Measurements from ENCODE around the gene SYT8.

Gene SYT8

DNA sequence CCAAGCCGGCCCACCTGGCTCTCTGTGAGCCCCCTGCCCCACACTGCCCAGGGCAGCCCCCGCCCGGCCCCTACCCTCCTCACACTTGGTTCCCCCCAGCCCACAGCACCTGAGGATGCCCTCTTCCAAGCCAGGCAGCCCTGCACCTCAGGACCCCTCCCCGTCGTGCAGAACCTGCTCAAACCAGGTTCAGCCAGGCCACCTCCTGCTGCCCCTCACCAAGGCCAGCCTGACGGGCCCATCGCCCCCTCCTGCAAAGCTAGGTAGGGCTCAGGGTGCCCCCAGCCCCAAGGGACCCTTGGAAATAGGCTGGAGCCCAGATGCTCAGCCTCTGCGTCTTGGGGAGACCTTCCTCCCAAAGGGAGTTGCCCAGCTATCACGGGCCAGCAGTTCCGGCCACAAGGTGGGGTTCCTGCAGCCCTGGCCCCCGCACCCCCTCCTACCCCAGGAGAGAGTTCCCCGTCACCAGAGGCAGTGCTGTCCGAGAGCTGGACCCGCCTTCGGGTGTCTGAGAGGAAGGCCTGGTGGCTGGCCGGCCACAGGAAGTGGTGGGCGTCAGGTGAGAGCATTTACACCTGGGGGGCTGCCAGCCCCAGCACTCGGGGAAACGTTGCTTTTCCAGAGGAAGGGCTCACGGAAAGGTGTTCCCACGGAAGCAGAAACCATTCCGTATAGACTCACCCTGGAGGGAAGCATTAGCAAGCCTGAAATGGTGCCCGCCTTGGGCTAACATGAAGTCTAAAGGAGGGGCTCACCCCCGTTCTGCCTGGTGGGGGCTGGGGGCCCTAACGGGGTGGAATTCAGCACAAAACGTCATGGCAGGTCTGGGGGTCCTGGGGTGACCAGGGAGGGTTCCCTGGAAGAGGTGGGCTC is 3.2 kb upstream of the SYT8 start:
- H3K4me2 ChIP-seq (ENCODE audit: insufficient read depth, low read length): no peak overlapping the region; the same call in 1 of the 2 replicates
- TF ChIP-seq EZH2 (IDR thresholded peaks at IDR 0.05; ENCODE audit: borderline replicate concordance, low read depth, low read length, severe bottlenecking): no peak
- TF ChIP-seq, protein P1, sequence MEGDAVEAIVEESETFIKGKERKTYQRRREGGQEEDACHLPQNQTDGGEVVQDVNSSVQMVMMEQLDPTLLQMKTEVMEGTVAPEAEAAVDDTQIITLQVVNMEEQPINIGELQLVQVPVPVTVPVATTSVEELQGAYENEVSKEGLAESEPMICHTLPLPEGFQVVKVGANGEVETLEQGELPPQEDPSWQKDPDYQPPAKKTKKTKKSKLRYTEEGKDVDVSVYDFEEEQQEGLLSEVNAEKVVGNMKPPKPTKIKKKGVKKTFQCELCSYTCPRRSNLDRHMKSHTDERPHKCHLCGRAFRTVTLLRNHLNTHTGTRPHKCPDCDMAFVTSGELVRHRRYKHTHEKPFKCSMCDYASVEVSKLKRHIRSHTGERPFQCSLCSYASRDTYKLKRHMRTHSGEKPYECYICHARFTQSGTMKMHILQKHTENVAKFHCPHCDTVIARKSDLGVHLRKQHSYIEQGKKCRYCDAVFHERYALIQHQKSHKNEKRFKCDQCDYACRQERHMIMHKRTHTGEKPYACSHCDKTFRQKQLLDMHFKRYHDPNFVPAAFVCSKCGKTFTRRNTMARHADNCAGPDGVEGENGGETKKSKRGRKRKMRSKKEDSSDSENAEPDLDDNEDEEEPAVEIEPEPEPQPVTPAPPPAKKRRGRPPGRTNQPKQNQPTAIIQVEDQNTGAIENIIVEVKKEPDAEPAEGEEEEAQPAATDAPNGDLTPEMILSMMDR (IDR thresholded peaks at IDR 0.05; ENCODE audit: borderline replicate concordance, extremely low read depth, low read length, poor library complexity, severe bottlenecking): no peak
- no peaks in the 10 kb centered on the region for H4K20me1 ChIP-seq (ENCODE audit: insufficient read depth, low read length)
- no peak overlapping the region for H3K27ac ChIP-seq (ENCODE audit: low read length)
- no peaks in the 10 kb centered on the region for H3K79me2 ChIP-seq (ENCODE audit: insufficient read depth, low read length)
- no peak for DNase-seq
- H3K9me3 ChIP-seq (ENCODE audit: insufficient read depth, low read length, severe bottlenecking): no peaks in the 10 kb centered on the region
- H3K4me3 ChIP-seq (ENCODE audit: low read depth in 1 of 2, low read length in 2 of 2): no peak overlapping the region
- no peaks in the 10 kb centered on the region for H3K27me3 ChIP-seq (ENCODE audit: insufficient read depth, low read length, poor library complexity)
- no peak for ATAC-seq (ENCODE audit: insufficient read depth, low read depth)
- peaks cover 14% of the 10 kb centered on the region for H3K4me1 ChIP-seq (ENCODE audit: insufficient read depth, low read length)
- no peaks in the 10 kb centered on the region for H3K36me3 ChIP-seq (ENCODE audit: insufficient read depth, low read length)
- no peak overlapping the region for H2AFZ ChIP-seq (ENCODE audit: low read depth, low read length)
- H3K9ac ChIP-seq (ENCODE audit: low read depth, low read length): no peak overlapping the region

DNA sequence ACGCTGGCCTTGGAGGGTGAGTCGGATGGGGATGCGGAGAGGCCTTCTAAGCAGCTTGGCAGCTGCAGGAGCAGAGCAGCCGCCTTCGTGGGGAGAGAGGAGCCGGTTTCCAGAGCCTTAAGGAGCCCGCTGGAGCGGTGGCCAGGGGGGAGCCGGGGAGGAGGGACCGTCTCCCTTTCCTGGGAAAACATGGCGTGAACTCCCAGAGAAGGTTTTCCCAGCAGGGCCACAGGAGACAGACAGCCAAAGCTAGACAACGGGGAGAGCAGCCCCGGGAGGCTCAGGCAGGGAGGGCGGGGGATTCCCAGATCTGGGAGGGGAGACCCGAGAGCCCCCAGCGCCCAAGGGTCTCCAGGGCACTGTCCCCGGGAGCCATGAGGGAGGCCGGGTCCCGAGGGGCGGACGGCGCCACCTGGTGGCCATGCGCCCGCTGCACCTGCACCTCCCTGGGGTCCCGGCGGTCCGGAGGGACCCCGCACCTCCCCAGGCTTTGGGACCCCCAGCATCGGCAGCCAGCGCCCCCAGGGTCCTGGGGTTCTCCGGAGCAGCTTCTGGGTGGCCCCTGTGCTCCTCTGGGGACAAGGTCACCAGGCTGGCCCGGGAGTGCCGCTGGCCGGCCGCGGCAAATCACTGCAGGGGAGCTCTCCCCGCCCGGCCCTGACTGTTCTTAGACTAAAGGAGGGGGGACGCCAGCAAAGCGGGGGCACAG is 2.4 kb upstream of the SYT8 start:
- Histone ChIP-seq H3K36me3 (ENCODE audit: insufficient read depth, low read length) (no peaks in the 10 kb centered on the region), H3K9me3 (ENCODE audit: insufficient read depth, low read length, severe bottlenecking) (no peaks in the 10 kb centered on the region), H3K4me1 (ENCODE audit: insufficient read depth, low read length) (peaks cover 14% of the 10 kb centered on the region), H3K27ac (ENCODE audit: low read length) (0 out of 2 replicates have a peak overlapping the region, but pooled peaks have one; percentile 22), H3K4me3 (ENCODE audit: low read depth in 1 of 2, low read length in 2 of 2) (no peak overlapping the region), H3K9ac (ENCODE audit: low read depth, low read length) (peak overlapping the region; percentile 22; the same call in 1 of the 2 replicates), H3K79me2 (ENCODE audit: insufficient read depth, low read length) (no peaks in the 10 kb centered on the region), H2AFZ (ENCODE audit: low read depth, low read length) (peak overlapping the region; percentile 70; the same call in 1 of the 2 replicates), H4K20me1 (ENCODE audit: insufficient read depth, low read length) (no peaks in the 10 kb centered on the region), H3K27me3 (ENCODE audit: insufficient read depth, low read length, poor library complexity) (no peaks in the 10 kb centered on the region), H3K4me2 (ENCODE audit: insufficient read depth, low read length) (peak overlapping the region; percentile 21; the same call in 1 of the 2 replicates)
- TF ChIP-seq EZH2 (IDR thresholded peaks at IDR 0.05; ENCODE audit: borderline replicate concordance, low read depth, low read length, severe bottlenecking): no peak
- TF ChIP-seq, protein P1 (IDR thresholded peaks at IDR 0.05; ENCODE audit: borderline replicate concordance, extremely low read depth, low read length, poor library complexity, severe bottlenecking): peak; percentile 89
- ATAC-seq (ENCODE audit: insufficient read depth, low read depth): peak; percentile 89
- DNase-seq: peak; percentile 67

- H3K9me3 ChIP-seq (ENCODE audit: insufficient read depth, low read length, severe bottlenecking): no peaks in the 10 kb centered on the region
- H3K4me2 ChIP-seq (ENCODE audit: insufficient read depth, low read length): no peak overlapping the region
- TF ChIP-seq, protein P1 (IDR thresholded peaks at IDR 0.05; ENCODE audit: borderline replicate concordance, extremely low read depth, low read length, poor library complexity, severe bottlenecking): no peak
- no peak for TF ChIP-seq EZH2 (IDR thresholded peaks at IDR 0.05; ENCODE audit: borderline replicate concordance, low read depth, low read length, severe bottlenecking)
- DNase-seq (no peak), ATAC-seq (ENCODE audit: insufficient read depth, low read depth) (no peak)
- H4K20me1 ChIP-seq (ENCODE audit: insufficient read depth, low read length): no peaks in the 10 kb centered on the region
- H3K4me3 ChIP-seq (ENCODE audit: low read depth in 1 of 2, low read length in 2 of 2): no peak overlapping the region
- no peaks in the 10 kb centered on the region for H3K36me3 ChIP-seq (ENCODE audit: insufficient read depth, low read length)
- no peak overlapping the region for H3K27ac ChIP-seq (ENCODE audit: low read length)
- no peak overlapping the region for H3K9ac ChIP-seq (ENCODE audit: low read depth, low read length)
- no peaks in the 10 kb centered on the region for H3K27me3 ChIP-seq (ENCODE audit: insufficient read depth, low read length, poor library complexity)
- H3K79me2 ChIP-seq (ENCODE audit: insufficient read depth, low read length): no peaks in the 10 kb centered on the region
- no peak overlapping the region for H2AFZ ChIP-seq (ENCODE audit: low read depth, low read length)
- H3K4me1 ChIP-seq (ENCODE audit: insufficient read depth, low read length): peaks cover 16% of the 10 kb centered on the region
Measured at GRCh38 chr11:1832920-1833295, 1.9 kb upstream of the SYT8 start.
